Spleen (tissue), 11 donors: Measurements from ENCODE around the gene CCDC102B. TPM values are rescaled to one million over a fixed set of nuclear protein-coding genes. Genes with fewer than 3 reads are reported as not detected.
"Not testable (repeated sequence)": the region's sequence is repeated elsewhere in the genome, so short reads cannot be mapped to it uniquely, and the experiment has no call there.

ENCODE experiments used
- DNase-seq: peaks from one replicate; pipeline ENCODE4 v3.0.0-alpha.2; 2020
- H3K27ac ChIP-seq, 8 donors: fragments of 200-600 bp; sonication (generic) in 7 of 8; 1 replicate in 4 of 8; 2 replicates in 4 of 8; pipeline versions ENCODE4 v1.5.0 to v1.8.0; 2016 to 2021; ENCODE audit warnings: inconsistent platforms in 4 of 8, mild to moderate bottlenecking in 4 of 8, moderate library complexity in 1 of 8
- H3K27me3 ChIP-seq, 7 donors: fragments of 200-600 bp; sonication (generic) in 6 of 7; replicated peaks in 1 of 7; 1 replicate in 4 of 7; 2 replicates in 3 of 7; pipeline versions ENCODE4 v1.5.0 to v1.8.0; 2016 to 2021; ENCODE audit warnings: inconsistent platforms in 3 of 7, mild to moderate bottlenecking in 1 of 7
- H3K36me3 ChIP-seq, 6 donors: fragments of 200-600 bp; sonication (generic) in 5 of 6; 1 replicate in 4 of 6; 2 replicates in 2 of 6; pipeline versions ENCODE4 v1.5.0 to v1.8.0; 2016 to 2021; ENCODE audit warnings: inconsistent platforms in 2 of 6
- H3K4me1 ChIP-seq, 6 donors: fragments of 200-600 bp; sonication (generic) in 5 of 6; 1 replicate in 3 of 6; 2 replicates in 3 of 6; pipeline versions ENCODE4 v1.5.0 to v1.8.0; 2016 to 2021; ENCODE audit warnings: inconsistent platforms in 3 of 6
- H3K4me3 ChIP-seq, 8 donors: fragments of 200-600 bp; sonication (generic) in 7 of 8; 1 replicate in 4 of 8; 2 replicates in 4 of 8; pipeline versions ENCODE4 v1.5.0 to v1.8.0; 2016 to 2021; ENCODE audit warnings: inconsistent platforms in 4 of 8, mild to moderate bottlenecking in 4 of 8, moderate library complexity in 2 of 8
- H3K9me3 ChIP-seq, 8 donors: fragments of 200-600 bp; sonication (generic) in 7 of 8; 1 replicate in 4 of 8; 2 replicates in 4 of 8; pipeline versions ENCODE4 v1.5.0 to v1.8.0; 2016 to 2021; ENCODE audit warnings: inconsistent platforms in 4 of 8
- CTCF ChIP-seq, 11 experiments: fragments of 200-600 bp in 7 of 11; fragments of 450-650 bp in 4 of 11; sonication (generic) in 4 of 11; IDR thresholded peaks in 8 of 11; conservative IDR thresholded peaks in 3 of 11; 1 replicate in 7 of 11; 2 replicates in 4 of 11; pipeline versions ENCODE4 v1.4.0 to v1.8.0; 2016 to 2021; ENCODE audit warnings: antibody characterized with exemption in 11 of 11, inconsistent platforms in 4 of 11, mild to moderate bottlenecking in 1 of 11
- POLR2A ChIP-seq, 3 donors: fragments of 450-650 bp; IDR thresholded peaks; one replicate each; pipeline ENCODE4 v1.5.1; 2017; ENCODE audit warnings: antibody characterized with exemption in 3 of 3, mild to moderate bottlenecking in 1 of 3
- POLR2AphosphoS5 ChIP-seq, 3 donors: sonication (generic); formaldehyde crosslinking; IDR thresholded peaks; one replicate each; pipeline ENCODE4 v1.5.1; 2017; ENCODE audit warnings: antibody characterized with exemption in 3 of 3
- WGBS, 5 donors: extraction: QIAGEN DNeasy Blood & Tissue Kit in 3 of 5; methylation state at CpG; one replicate each; pipeline versions ENCODE4 v1.1.5 to v1.1.7; 2013 to 2018; 5-methylcytosine and 5-hydroxymethylcytosine counted together
- intact Hi-C: fragments of 100-400 bp; cut with DNase I; formaldehyde crosslinking; loops from one replicate; pipeline ENCODE4 v1.15.0; 2023; ENCODE audit warnings: low total_unique reads
- polyA plus RNA-seq, 3 donors: library from polyadenylated mRNA; stranded (reverse); fragments of 200-250 nt; gene quantifications; one replicate each; pipeline ENCODE4 v1.2.1, GENCODE V29; 2013
- total RNA-seq, 7 donors: library from RNA; depleted of rRNA in 3 of 7; stranded (reverse); fragments of >200 nt in 3 of 7; fragmentation: NEBNext Ultra II Directional in 4 of 7; extraction: Animal tissue kit (Norgen Biotek cat#: 25700) in 4 of 7; gene quantifications; one replicate each; pipeline versions ENCODE4 v1.1.0 to v1.2.1, GENCODE V29; 2016 to 2021
- donor health status: healthy with polysubstance abuse.
- donor health status: DM: no; HTN: no; CAD: no; lungs with moderate emphysema.
- donor health status: DM: no; HTN: no; CAD: no.
- donor health status: Bipolar disorder and iron deficiency.
- donor health status: healthy.
- donor health status: DM: no; HTN: no; CAD: no.
- donor health status: DM: yes; HTN: yes; CAD: no.

Gene CCDC102B
- total and polyA plus RNA-seq, 10 donors, result 3.2 to 14.7 (median 7.0) TPM

- H3K27ac ChIP-seq, result no peak overlapping the region
- no peak for DNase-seq
- no peaks in the 10 kb centered on the region for H3K27me3 ChIP-seq
- no peaks in the 10 kb centered on the region for H3K36me3 ChIP-seq
- intact Hi-C loops, result no loop called here
- no peaks in the 10 kb centered on the region for H3K9me3 ChIP-seq
- H3K4me3 ChIP-seq, result no peak overlapping the region
- H3K4me1 ChIP-seq, result no peaks in the 10 kb centered on the region
- TF ChIP-seq CTCF (IDR thresholded peaks at IDR 0.05 in 8 of 11, conservative IDR thresholded peaks at IDR 0.05 in 3 of 11) (no peak), POLR2A (IDR thresholded peaks at IDR 0.05) (no peak), POLR2AphosphoS5 (IDR thresholded peaks at IDR 0.05) (no peak)
- 83 to 95% (median 91%) methylated on average over 1 of the region's 1 CpG for WGBS, 5 donors
Observed at GRCh38 chr18:69000366-69000765, 202.5 kb downstream of the CCDC102B start.

- intact Hi-C loops, result no loop called here
- TF ChIP-seq POLR2AphosphoS5 (IDR thresholded peaks at IDR 0.05) (no peak), POLR2A (IDR thresholded peaks at IDR 0.05) (no peak), CTCF (IDR thresholded peaks at IDR 0.05 in 8 of 11, conservative IDR thresholded peaks at IDR 0.05 in 3 of 11) (no peak)
- Histone ChIP-seq H3K4me1 (no peaks in the 10 kb centered on the region), H3K27ac (no peak overlapping the region), H3K9me3 (no peaks in the 10 kb centered on the region), H3K4me3 (no peak overlapping the region), H3K36me3 (no peaks in the 10 kb centered on the region), H3K27me3 (no peaks in the 10 kb centered on the region)
- 90 to 94% (median 93%) methylated on average over 6 of the region's 6 CpGs for WGBS, 5 donors
- DNase-seq, result no peak
Observed at GRCh38 chr18:69002233-69002632, 204.4 kb downstream of the CCDC102B start.

GRCh38 chr18:69006212-69006611, 208.3 kb downstream of the CCDC102B start:
- H3K27me3 ChIP-seq, intact Hi-C loops: not testable (repeated sequence)
- 94 to 99% (median 97%) methylated on average over 4 of the region's 4 CpGs for WGBS, 5 donors

GRCh38 chr18:69008538-69008937, 210.7 kb downstream of the CCDC102B start:
- Histone ChIP-seq H3K27ac (no peak overlapping the region), H3K9me3 (no peaks in the 10 kb centered on the region), H3K36me3 (no peaks in the 10 kb centered on the region), H3K4me3 (no peak overlapping the region), H3K4me1 (no peaks in the 10 kb centered on the region), H3K27me3 (no peaks in the 10 kb centered on the region)
- intact Hi-C loops, result no loop called here
- 85 to 94% (median 90%) methylated on average over 5 of the region's 5 CpGs for WGBS, 5 donors
- TF ChIP-seq CTCF (IDR thresholded peaks at IDR 0.05 in 8 of 11, conservative IDR thresholded peaks at IDR 0.05 in 3 of 11) (no peak), POLR2A (IDR thresholded peaks at IDR 0.05) (no peak), POLR2AphosphoS5 (IDR thresholded peaks at IDR 0.05) (no peak)
- no peak for DNase-seq

More at GRCh38 chr18:69006212-69006611, 208.3 kb downstream of the CCDC102B start:
- H3K36me3 ChIP-seq, DNase-seq, H3K4me1 ChIP-seq, H3K9me3 ChIP-seq, H3K4me3 ChIP-seq, H3K27ac ChIP-seq: not testable (repeated sequence)

- WGBS, 5 donors, result 76 to 87% (median 83%) methylated on average over 8 of the region's 8 CpGs
- no peaks in the 10 kb centered on the region for H3K4me1 ChIP-seq
- no peak overlapping the region for H3K4me3 ChIP-seq
- intact Hi-C loops, result no loop called here
- no peak for TF ChIP-seq CTCF (IDR thresholded peaks at IDR 0.05 in 8 of 11, conservative IDR thresholded peaks at IDR 0.05 in 3 of 11)
- TF ChIP-seq POLR2AphosphoS5 (IDR thresholded peaks at IDR 0.05), result no peak
- TF ChIP-seq POLR2A (IDR thresholded peaks at IDR 0.05), result no peak
- H3K36me3 ChIP-seq, result no peaks in the 10 kb centered on the region
- no peaks in the 10 kb centered on the region for H3K9me3 ChIP-seq
- no peak overlapping the region for H3K27ac ChIP-seq
- H3K27me3 ChIP-seq, result no peaks in the 10 kb centered on the region
- no peak for DNase-seq
Observed at GRCh38 chr18:69021211-69021805, 223.4 kb downstream of the CCDC102B start.
